GM18519 (cell line): Measurements from ENCODE around the gene CCL15.
"Not testable (repeated sequence)": the region's sequence is repeated elsewhere in the genome, so short reads cannot be mapped to it uniquely, and the experiment has no call there.

Experiments used
- ATAC-seq: cut with Tn5 transposase; IDR thresholded peaks from one replicate; pipeline ENCODE4 v1.9.1; 2021; ENCODE audit warnings: mild to moderate bottlenecking, moderate library complexity; ENCODE audit not compliant: unreplicated experiment, low FRiP score

Gene CCL15

GRCh38 chr17:36001110-36001771 is at the start of gene CCL15:
TSS of gene CCL15 (minus strand) at chr17:36001553. CDS start at chr17:36001492, 61 bp downstream.
- no peak for ATAC-seq

DNA sequence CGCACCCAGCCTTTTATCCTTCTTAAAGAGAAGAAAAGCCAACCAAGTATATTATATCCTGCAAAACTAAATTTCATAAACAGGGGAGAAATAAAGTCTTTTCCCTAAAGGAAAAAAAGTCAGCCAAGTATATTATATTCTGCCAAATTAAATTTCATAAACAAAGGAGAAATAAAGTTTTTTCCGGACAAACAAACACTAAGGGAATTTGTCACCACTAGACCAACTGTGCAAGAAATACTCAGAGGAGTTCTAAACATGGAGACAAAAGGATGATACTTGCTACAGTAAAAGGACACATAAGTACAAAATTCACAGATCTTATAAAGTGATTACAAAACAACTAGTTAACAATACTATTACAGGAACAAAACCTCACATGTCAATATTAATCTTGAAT is 48.3 kb upstream of the CCL15 start:
- ATAC-seq, result no peak

- ATAC-seq, result no peak
Observed at GRCh38 chr17:36048066-36048465, 46.7 kb upstream of the CCL15 start.

- ATAC-seq, result no peak
Observed at GRCh38 chr17:36036235-36036634, 34.9 kb upstream of the CCL15 start.

DNA sequence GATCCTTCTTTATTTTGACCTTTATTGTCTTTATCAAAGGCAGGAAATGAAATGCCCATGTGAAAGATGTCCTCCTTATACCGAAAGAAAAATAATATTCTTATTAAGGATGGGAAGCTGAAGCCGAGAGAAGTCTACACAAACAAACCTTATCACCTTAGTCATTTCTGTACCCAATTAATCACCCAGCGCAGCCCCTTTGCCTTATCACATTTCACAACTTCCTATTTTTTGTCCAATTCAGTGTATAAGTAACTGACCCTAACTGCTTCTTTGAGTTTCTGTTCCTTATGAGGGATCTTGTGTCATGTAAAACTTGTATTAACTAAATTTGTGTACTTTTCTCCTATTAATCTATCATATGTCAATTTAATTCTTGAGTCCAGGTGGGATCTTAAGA is 32.8 kb upstream of the CCL15 start:
- ATAC-seq, result no peak

DNA sequence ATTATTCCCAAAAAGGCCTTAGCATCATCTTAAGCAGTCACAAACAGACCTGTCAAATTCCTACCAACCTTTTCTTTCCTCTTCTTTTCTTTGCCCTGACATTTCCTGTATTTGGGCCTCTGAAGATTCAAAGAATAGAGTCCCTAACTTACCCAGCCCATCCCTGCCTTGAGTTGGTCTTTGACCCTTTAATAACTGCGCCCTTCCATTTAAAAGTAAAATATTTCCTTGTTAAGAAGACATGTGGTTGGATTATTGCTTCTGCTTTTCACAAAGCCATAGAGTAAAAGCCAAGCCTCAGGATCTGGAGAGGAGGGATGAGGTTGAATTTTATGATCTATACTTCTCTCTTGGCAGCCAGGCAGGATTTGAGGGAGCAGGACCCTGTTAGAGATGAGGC is 29.6 kb upstream of the CCL15 start:
- no peak for ATAC-seq

GRCh38 chr17:36027761-36028160 is 26.4 kb upstream of the CCL15 start:
- no peak for ATAC-seq

DNA sequence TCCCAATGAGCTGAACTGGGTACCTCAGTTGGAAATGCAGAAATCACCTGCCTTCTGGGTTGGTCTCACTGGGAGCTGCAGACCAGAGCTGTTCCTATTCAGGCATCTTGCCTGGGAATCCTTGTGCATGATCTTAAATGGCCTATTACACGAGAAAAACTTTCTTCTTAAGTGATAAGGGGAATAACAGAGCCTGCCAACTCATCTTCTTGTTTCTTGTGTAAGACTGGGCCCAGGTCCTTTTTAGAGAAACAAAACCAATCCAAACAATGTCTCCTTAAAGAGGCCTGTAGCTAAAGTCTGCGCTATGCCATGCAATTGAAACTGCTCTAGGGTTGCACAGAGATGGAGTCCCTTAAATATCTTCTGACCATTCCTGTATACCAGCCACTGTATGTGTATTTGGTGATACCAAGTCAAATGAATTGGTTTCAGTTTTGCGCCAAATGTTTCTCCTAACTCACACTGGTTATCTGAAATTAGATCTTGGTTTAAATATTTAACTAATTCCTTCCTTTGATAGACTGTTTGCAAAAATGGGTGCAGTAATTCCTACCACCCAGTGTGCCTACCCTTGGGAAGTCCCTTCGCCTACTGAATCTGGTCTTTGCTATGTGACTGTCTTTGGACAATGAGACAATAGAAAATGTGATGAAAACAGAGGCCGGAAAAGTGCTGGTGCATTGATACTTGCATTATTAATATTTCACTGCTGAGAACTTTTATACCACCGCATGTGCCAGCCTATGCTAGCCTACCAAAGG is 22.9 kb upstream of the CCL15 start:
- ATAC-seq, result no peak

GRCh38 chr17:36019423-36019822 is 18.1 kb upstream of the CCL15 start:
- no peak for ATAC-seq

- no peak for ATAC-seq
Observed at GRCh38 chr17:36017799-36018198, 16.4 kb upstream of the CCL15 start, which contains the start of gene CCL23. TSS of gene CCL23 (minus strand) at chr17:36017972. CDS start at chr17:36017897, 75 bp downstream.

- ATAC-seq, result no peak
Observed at GRCh38 chr17:36016555-36016954, 15.2 kb upstream of the CCL15 start.

GRCh38 chr17:36015895-36016294 is 14.5 kb upstream of the CCL15 start:
- not testable (repeated sequence) for ATAC-seq

DNA sequence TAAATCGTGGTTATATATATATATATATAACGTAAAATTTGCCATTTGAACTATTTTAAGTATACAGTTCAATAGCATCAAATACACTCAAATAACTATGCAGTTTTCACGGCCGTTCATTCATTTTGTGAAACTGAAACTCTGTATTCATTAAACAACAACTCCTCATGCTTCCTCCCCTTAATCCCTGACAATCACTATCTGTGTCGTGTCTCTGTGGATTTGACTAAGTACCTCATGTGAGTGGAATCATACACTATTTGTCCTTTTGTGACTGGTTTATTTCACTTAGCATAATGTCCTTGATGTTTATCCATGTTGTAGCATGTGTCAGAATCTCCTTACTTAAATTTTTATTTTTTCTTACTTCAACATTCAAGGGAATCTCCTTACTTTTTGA is 13.6 kb upstream of the CCL15 start:
- no peak for ATAC-seq

DNA sequence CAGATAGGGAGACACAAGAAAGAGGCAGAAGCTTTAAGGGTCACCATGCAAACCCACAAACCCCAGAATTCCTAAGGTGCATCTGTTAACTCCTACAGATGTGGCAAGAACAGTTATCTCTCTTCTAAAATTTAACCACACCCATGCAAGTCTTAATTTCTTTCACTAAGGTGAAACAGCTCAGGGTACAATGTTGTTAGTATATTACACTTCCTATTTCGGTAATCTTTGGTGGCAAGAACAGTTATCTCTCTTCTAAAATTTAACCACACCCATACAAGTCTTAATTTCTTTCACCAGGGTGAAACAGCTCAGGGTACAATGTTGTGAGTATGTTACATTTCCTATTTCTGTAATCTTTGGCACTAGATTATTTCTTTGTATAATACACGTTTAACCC is 9.8 kb upstream of the CCL15 start:
- ATAC-seq, result no peak

GRCh38 chr17:36008998-36009665 is 7.8 kb upstream of the CCL15 start:
- no peak for ATAC-seq

DNA sequence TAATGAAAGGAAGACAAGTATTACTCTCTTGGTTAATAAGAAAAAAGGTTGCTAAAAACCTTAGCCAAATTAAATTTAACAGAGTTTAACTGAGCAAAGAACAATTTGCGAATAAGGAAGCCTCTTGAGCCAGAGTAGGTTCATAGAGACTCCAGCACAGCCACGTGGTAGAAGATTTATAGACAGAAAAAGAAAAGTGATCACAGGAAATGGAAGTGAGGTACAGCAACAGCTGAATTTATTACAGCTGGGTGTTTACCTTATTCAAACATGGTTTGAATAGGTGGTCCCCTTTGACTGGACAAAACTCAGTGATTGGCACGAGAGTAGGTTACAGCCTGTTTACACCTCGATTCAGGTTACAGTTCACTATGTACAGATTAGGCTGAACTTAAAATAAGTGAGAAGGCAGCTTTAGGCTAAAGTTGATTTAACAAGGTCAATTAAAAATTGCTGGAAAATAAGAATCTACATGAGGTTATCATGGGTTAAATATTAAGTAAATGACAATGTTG is 3.3 kb upstream of the CCL15 start:
- ATAC-seq, result no peak

DNA sequence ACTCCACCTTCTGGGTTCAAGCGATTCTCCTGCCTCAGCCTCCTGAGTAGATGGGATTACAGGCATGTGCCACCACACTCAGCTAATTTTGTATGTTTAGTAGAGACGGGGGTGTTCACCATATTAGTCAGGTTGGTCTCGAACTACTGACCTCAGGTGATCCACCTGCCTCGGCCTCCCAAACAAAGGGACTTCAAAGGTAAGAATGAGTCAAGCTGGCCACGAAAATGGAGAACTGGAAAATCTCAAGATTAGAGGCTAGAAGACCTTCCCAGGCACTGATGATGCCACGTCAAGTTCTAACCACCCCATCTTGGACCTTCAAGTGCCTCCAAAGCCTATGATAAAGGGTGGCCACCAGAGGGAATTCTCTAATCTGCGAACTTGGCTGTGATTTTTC is 1.3 kb upstream of the CCL15 start:
- ATAC-seq, result no peak

- no peak for ATAC-seq
Observed at GRCh38 chr17:36001862-36002603, 680 bp upstream of the CCL15 start.

DNA sequence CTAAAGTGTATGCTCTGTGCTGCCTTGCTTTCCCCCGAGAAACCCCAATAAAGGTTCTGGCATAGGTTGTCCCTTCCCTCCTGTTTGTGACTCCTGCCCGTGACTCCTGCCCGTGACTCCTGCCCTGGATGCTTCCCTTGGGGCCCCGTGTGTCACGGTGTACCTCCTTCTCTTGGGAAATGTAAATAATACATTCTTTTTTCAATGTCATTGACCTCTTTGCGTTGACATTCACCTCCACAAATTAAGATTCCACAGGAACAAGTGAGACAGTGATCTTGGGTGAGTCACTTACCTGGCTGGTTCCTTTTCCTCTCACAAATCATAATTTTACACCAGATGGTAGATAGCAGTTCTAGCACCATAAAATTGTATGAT is 632 bp downstream of the CCL15 start:
- no peak for ATAC-seq

- no peak for ATAC-seq
Observed at GRCh38 chr17:35998756-35999155, 2.6 kb downstream of the CCL15 start.
